Measurements from ENCODE around the gene FAM187B.
"Not testable (repeated sequence)": the region's sequence is repeated elsewhere in the genome, so short reads cannot be mapped to it uniquely, and the experiment has no call there.

FAM187B gene

GRCh38 chr19:35240327-35240726, 11.8 kb upstream of the FAM187B start:
- in situ Hi-C loops (cut with HindIII; ENCODE audit: low sequenced_read_pairs): loop anchor here (5.0 kb wide), 1 partner anchor 42 kb away; the partner anchor contains the start of gene HAMP

- in situ Hi-C loops (cut with HindIII; ENCODE audit: low sequenced_read_pairs): not testable (repeated sequence)
Measured at GRCh38 chr19:35239597-35239996, 11.1 kb upstream of the FAM187B start.

- in situ Hi-C loops (cut with HindIII; ENCODE audit: low sequenced_read_pairs): no loop called here
Measured at GRCh38 chr19:35236638-35237400, 8.3 kb upstream of the FAM187B start.

GRCh38 chr19:35232912-35233311, 4.4 kb upstream of the FAM187B start:
- in situ Hi-C loops (cut with HindIII; ENCODE audit: low sequenced_read_pairs): no loop called here

DNA sequence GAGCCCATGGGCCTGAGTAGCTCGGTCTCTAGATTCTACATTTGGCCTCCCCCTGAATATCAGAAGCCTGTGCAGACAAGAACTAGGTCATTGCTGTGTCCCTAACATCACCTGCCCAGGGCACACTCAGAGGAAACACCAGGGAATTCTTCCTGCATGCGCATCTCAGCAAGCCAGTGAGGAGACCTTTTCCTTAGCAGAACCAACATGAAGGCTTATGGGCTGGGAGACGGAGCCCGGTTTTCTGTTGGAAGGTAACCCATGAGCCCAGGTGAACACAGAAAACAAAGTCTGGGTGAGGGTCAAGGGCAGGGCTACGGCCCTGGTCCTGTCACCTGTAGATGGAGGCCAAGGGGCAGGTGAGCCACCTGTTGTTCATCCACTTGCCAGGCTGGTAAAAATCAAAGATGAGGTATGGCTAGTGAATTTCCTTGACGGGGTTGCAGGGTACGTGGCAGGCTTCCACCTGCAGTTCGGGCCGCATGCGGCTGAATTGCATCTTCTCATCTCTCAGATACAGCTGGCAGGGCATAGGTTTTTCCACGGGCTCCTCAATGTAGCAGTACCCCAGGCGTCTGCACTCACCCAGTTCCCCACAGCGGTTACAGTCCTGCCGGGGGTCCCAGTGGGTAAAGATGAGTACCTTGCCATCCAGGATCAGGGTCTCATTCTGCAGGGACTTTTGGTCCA, 3.6 kb upstream of the FAM187B start:
- in situ Hi-C loops (cut with HindIII; ENCODE audit: low sequenced_read_pairs): no loop called here

DNA sequence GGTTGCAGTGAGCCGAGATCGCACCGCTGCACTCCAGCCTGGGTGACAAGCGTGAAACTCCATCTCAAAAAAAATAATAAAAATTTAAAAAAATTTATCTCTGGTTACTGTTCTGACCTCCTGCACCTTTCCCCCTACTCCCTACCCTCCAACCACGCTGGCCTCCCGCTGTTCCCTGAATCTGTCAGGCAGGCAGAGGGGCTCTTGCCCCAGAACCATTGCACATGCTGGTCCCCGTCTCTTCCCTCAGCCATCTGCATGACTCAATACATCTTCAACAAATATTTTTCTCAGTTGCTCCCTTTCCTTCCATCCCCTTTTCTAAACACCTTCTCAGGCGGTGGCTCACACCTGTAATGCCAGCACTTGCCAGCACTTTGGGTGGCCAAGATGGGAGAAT, 1.1 kb upstream of the FAM187B start:
- in situ Hi-C loops (cut with HindIII; ENCODE audit: low sequenced_read_pairs): no loop called here

- in situ Hi-C loops (cut with HindIII; ENCODE audit: low sequenced_read_pairs): no loop called here
Measured at GRCh38 chr19:35226748-35227147, 1.8 kb downstream of the FAM187B start.

DNA sequence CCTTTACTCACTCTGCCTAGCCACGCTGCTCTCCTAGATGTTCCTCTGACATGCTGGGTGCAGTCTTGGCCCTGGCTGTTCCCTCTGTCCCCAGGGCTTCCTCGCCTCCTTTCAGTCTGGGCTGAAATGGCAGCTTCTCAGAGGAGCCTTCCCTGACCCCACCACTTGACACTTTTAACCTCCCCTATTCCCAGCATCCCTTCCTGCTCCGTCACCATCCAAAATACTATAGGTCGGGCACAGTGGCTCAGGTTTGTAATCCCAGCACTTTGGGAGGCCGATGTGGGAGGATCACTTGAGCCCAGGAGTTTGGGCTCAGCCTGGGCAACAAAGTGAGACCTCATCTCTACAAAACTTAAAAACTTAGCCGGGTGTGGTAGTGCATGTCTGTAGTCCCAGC, 2.6 kb downstream of the FAM187B start:
- in situ Hi-C loops (cut with HindIII; ENCODE audit: low sequenced_read_pairs): no loop called here

GRCh38 chr19:35224681-35225571, 3.6 kb downstream of the FAM187B start:
- in situ Hi-C loops (cut with HindIII; ENCODE audit: low sequenced_read_pairs): loop anchor here (5.0 kb wide), 1 partner anchor 43 kb away; no protein-coding TSS in a partner anchor

DNA sequence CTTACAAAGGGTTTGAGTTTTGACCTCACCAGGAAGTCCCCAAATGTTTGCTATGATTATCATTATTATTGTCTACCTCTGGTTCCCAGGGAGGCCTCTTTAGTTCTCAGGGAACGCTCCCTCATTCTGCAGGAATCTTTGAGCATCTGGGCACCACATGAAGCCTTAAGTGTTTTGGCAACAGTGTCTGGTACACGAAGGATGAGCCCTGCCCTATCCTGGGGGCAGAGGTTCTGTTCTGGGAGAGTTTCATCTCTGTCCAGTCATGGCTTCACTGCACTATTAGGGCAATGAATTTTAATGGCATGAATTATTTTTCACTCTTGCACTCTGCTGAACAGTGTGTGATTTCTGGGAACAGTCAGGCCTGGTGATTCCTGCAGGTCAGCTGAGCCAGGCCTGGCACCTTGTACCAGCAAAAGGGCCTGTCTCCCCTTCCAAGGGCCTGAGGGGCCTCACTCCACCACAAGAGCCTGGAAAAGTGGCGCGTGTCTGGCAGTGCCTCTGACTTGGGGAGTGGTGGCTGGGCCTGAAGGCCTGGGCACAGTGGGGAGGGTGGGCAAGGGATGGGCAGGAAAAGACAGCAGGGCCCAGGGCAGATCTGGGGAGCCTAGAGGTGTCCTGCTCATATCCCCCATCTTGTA, 4.6 kb downstream of the FAM187B start:
- in situ Hi-C loops (cut with HindIII; ENCODE audit: low sequenced_read_pairs): loop anchor here (5.0 kb wide), 1 partner anchor 42 kb away; no protein-coding TSS in a partner anchor

DNA sequence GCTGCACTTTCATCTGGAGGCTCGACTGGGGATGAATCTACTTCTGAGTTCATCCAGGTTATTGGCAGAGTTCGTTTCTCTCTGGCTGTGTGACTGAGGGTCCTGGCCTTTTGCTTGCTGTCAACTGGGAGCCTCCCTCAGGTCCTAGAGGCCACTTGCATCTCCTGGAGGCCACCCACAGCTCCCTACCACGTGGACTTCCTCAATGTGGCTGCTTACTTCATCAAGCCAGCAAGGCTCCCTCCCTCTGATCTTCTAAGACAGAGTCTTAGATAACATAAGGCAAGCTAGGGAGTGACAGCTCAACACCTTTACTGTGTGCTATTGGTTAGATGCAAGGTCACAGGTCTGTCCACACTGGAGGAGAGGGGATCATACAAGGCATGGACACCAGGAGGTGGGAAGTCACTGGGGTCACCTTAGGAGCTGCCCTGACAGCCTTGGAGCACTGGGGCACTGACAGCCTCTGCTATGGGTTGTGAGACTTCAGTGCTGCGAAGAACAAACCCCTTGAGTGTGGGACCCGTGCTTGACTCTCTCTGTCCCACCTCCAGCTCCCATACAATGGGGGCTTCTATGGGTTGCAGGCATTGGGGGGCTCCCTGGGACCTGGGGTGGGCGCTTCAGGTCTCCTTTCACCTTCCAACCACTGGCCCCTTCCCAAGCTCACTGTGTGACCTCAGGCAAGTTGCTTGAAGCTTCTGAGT, 5.3 kb downstream of the FAM187B start:
- in situ Hi-C loops (cut with HindIII; ENCODE audit: low sequenced_read_pairs): loop anchor here (5.0 kb wide), 1 partner anchor 41 kb away; no protein-coding TSS in a partner anchor

DNA sequence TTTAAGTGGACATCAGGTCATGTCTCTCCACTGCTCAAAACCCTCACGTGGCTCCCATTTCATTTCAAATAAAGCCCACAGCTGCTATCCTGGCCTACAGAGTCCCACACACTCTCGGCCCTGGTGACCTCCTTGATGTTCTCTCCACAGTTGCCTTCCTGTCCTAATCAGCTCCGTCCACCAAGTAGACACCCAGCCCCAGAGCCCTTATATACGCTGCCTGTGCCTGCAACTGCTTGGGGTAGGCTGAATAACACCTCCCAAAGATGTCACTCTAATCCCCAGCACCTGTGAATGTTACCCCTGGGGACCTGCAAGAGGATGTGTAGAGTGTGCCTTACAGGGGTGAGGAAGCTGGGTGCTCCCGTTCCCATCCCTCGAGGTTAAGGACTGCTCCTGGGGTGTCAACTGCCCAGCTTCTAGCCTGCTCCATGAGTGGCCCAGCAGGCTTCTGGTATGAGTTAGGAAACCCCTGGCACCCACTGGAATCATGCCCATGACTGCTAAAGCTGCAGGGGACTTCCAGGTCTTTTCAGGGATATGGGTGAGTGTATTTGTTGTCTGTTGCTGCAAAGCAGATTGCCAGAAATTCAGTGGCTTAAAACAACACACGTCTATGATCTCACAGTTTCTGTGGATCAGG, 6.0 kb downstream of the FAM187B start:
- in situ Hi-C loops (cut with HindIII; ENCODE audit: low sequenced_read_pairs): loop anchor here (5.0 kb wide), 1 partner anchor 40 kb away; no protein-coding TSS in a partner anchor

GRCh38 chr19:35220973-35221590, 7.5 kb downstream of the FAM187B start:
- in situ Hi-C loops (cut with HindIII; ENCODE audit: low sequenced_read_pairs): loop anchor here (5.0 kb wide), 1 partner anchor 39 kb away; no protein-coding TSS in a partner anchor

DNA sequence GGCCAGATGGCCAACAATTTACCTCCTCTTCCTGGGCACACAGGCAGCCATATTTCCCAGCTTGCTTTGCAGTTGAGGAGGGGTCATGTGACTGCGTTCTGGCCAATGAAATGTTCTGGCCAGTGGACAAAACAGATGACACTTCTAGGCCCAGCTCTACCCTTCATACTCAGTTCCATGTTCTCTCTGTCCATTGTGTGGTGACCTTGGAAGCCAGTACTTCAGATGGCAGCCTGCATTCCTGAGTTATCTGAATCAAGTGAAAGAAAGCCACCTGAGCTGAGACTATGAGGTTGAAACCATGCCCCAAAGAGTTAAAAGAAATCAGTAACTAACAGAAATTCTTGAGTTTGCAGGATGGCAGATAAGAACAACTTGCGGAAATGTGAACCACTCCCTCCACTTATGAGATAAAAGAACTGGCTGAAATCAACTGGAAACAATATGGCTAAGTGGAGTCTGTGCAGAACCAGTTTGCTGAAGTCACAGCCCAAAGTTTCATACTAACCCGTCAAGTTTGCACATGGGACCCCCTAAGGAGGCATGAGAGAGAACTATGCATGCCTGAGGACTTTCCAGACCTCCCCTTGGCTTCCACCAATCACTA, 8.1 kb downstream of the FAM187B start:
- in situ Hi-C loops (cut with HindIII; ENCODE audit: low sequenced_read_pairs): loop anchor here (5.0 kb wide), 1 partner anchor 38 kb away; no protein-coding TSS in a partner anchor

- in situ Hi-C loops (cut with HindIII; ENCODE audit: low sequenced_read_pairs): no loop called here
Measured at GRCh38 chr19:35219008-35219407, 9.5 kb downstream of the FAM187B start.

GRCh38 chr19:35217649-35217990, 10.9 kb downstream of the FAM187B start:
- in situ Hi-C loops (cut with HindIII; ENCODE audit: low sequenced_read_pairs): no loop called here

- in situ Hi-C loops (cut with HindIII; ENCODE audit: low sequenced_read_pairs): no loop called here
Measured at GRCh38 chr19:35216833-35217648, 11.5 kb downstream of the FAM187B start.
